HCT116 (cell line): Measurements from ENCODE around the gene C14orf132.

Source experiments
- CBX3 ChIP-seq: IDR thresholded peaks from 2 replicates; pipeline ENCODE4 v1.6.1; 2012; ENCODE audit warnings: low read depth
- CTCF ChIP-seq, 3 experiments: fragments of 200-600 bp in 1 of 3; sonication (generic) in 1 of 3; IDR thresholded peaks in 2 of 3; conservative IDR thresholded peaks in 1 of 3; 2 replicates each; pipeline ENCODE4 v1.5.1; 2012 to 2017; ENCODE audit warnings: low read depth in 2 of 3, low read length in 2 of 3, antibody characterized with exemption in 1 of 3, borderline replicate concordance in 1 of 3, control low read depth in 1 of 3, mild to moderate bottlenecking in 1 of 3, mixed read lengths in 1 of 3, mixed run types in 1 of 3, moderate library complexity in 1 of 3; ENCODE audit not compliant: insufficient read depth in 1 of 3
- EZH2 ChIP-seq: fragments of 200-600 bp; sonication (generic); IDR thresholded peaks from 2 replicates; pipeline ENCODE4 v1.6.1; 2017; ENCODE audit warnings: antibody characterized with exemption, mixed run types
- EZH2phosphoT487 ChIP-seq: fragments of 200-600 bp; IDR thresholded peaks from 2 replicates; pipeline ENCODE4 v1.6.1; 2018; ENCODE audit warnings: antibody characterized with exemption, borderline replicate concordance
- FOSL1 ChIP-seq: IDR thresholded peaks from 2 replicates; pipeline ENCODE4 v1.6.1; 2012; ENCODE audit warnings: low read depth
- JUND ChIP-seq: IDR thresholded peaks from 2 replicates; pipeline ENCODE4 v1.6.1; 2012
- POLR2A ChIP-seq: IDR thresholded peaks from 2 replicates; pipeline ENCODE4 v1.7.0; 2011; ENCODE audit warnings: borderline replicate concordance; ENCODE audit not compliant: insufficient read depth, insufficient read length; ENCODE audit errors: extremely low read depth
- POLR2AphosphoS5 ChIP-seq: IDR thresholded peaks from 2 replicates; pipeline ENCODE4 v1.6.1; 2011; ENCODE audit warnings: mild to moderate bottlenecking, low read depth, low read length, moderate library complexity
- RAD21 ChIP-seq: IDR thresholded peaks from 2 replicates; pipeline ENCODE4 v1.6.1; 2012; ENCODE audit warnings: low read depth, mild to moderate bottlenecking
- YY1 ChIP-seq: IDR thresholded peaks from 2 replicates; pipeline ENCODE4 v1.6.1; 2011; ENCODE audit warnings: low read length, low read depth, moderate library complexity, mild to moderate bottlenecking; ENCODE audit not compliant: insufficient replicate concordance; ENCODE audit errors: extremely low read depth
- ZNF274 ChIP-seq: fragments of 200-500 bp; sonication (Bioruptor generic); IDR thresholded peaks from 2 replicates; pipeline ENCODE4 v1.6.1; 2014; ENCODE audit warnings: mild to moderate bottlenecking, low read depth, low read length, inconsistent platforms

- TF ChIP-seq YY1 = no peak
- no peak for TF ChIP-seq EZH2phosphoT487
- no peak for TF ChIP-seq CTCF (IDR thresholded peaks at IDR 0.05 in 2 of 3, conservative IDR thresholded peaks at IDR 0.05 in 1 of 3; ENCODE audit: borderline replicate concordance in 1 of 3, insufficient read depth in 1 of 3, low read depth in 2 of 3, low read length in 2 of 3)
- TF ChIP-seq POLR2A = no peak
- no peak for TF ChIP-seq EZH2
- no peak for TF ChIP-seq FOSL1
- TF ChIP-seq POLR2AphosphoS5 = no peak
- no peak for TF ChIP-seq JUND
- TF ChIP-seq ZNF274 = no peak
- no peak for TF ChIP-seq RAD21
- TF ChIP-seq CBX3 = no peak
Observed at GRCh38 chr14:96085369-96085768, 46.2 kb downstream of the C14orf132 start.
